ENCODE measurements around the gene PFKFB2.

PFKFB2 gene

DNA sequence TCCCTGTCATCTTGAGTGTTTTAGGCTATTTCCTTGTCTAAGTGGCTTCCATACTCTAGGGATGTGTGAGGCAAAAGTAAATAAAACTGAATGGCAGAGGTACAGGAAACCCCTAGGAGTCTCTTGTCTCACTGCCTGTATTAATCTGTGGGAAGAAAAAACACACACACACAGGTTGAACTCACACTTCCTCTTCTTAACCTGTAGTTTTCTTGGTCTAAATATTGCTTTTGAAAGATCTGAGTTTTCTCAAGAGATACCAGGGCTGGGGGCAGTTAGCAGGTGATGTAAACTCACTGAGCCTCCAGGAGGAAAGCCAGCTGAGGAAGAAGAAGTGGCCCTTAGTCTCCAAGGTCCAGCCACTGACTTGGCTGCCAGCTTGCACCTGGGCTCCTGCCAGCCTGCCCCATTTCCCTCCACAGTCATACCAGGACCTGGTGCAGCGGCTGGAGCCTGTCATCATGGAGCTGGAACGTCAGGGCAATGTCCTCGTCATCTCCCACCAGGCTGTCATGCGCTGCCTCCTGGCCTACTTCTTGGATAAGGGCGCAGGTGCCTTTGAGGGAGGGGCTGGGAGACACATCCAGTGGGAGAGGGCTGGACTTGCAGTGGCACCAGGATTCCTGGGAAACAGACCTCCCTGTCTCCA lies 16.9 kb downstream of the PFKFB2 start:
- no peak for DNase-seq

GRCh38 chr1:207070811-207071210 lies 17.7 kb downstream of the PFKFB2 start:
- no peak for DNase-seq

GRCh38 chr1:207071426-207071825 lies 18.4 kb downstream of the PFKFB2 start:
- DNase-seq: no peak

DNA sequence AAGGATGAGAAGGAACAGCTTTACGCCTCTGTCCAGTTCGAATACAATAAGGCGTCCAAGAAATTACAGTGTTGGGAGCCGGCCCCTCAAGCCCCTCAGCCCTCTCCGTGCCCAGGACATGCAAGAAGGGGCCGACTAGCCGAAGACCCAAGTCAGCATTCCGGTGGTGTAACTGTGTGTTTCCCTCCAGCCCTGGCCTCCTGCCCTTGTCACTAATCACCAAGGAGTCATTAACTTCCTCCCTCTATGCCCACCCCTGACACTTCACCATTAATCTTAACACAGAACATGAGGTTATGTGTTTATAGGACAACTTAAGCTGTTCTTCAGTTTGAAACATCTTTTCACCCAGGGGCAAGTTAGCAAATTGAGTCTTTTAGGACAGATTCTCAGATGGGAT lies 19.2 kb downstream of the PFKFB2 start:
- no peak for DNase-seq

- no peak for DNase-seq
Measured at GRCh38 chr1:207073906-207074820, 21.1 kb downstream of the PFKFB2 start.

GRCh38 chr1:207076181-207076955 lies 23.3 kb downstream of the PFKFB2 start:
- no peak for DNase-seq

DNA sequence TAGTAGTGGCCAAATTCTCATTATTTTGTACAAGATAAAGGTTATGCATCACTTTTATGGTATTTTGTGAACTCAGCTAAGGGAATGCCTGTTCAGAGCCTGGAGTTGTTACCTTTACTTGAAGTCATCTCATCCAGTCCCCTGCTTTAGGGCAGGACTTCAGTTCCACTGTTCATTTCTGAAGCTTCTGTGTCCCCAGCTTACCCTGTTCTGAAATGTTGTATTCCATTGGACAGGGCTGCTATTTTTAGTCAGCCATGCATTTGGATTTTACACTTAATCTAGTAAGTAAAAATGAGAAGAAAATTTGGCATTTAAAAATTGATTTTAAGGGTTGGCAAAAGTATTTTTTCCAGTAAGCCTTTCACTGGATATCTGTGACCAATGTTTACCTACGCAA lies 23.9 kb downstream of the PFKFB2 start:
- DNase-seq: no peak

DNA sequence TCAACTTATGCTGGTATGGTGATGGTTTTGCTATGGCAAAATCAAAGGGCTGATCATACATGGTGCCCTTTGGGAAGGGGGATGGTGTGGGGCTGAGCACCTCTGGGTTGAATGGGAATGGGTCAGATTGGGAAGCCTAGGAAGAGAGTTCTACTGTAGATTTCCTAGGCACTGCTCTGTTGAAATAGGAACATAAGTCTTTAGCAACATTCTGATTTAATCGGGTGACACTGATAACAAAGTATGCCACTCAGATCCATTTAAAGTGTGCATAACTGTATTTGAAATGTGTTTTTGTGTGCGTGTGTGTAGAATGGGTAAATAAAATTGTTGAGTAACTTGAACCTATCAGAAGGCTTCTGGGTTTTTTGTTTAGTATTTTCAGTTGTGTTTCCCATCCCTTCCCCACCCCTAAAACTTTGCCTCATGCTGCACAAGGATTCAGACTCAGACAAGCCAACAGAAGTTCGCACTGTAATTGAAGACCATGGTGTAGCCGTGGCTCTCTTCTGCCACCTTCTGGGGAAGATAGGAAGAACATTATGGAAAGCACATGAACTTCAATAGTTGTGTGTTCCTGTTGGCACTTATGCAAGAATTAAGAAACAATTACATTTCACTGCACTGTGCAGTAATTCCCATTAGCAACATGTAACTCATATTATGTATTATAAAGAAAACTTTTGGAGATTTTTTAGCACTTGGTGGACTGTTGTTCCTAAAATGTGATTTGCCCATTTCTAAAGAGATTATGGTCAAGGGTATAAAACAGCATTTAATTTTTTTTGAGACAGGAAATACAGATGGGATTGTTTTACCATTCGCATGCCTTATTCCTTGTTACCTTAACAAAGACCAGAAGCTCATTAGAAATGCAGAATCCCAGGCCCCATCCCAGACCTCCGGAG lies 24.6 kb downstream of the PFKFB2 start:
- peak; percentile 39 for DNase-seq

GRCh38 chr1:207078578-207079132 lies 25.6 kb downstream of the PFKFB2 start:
- DNase-seq: no peak

DNA sequence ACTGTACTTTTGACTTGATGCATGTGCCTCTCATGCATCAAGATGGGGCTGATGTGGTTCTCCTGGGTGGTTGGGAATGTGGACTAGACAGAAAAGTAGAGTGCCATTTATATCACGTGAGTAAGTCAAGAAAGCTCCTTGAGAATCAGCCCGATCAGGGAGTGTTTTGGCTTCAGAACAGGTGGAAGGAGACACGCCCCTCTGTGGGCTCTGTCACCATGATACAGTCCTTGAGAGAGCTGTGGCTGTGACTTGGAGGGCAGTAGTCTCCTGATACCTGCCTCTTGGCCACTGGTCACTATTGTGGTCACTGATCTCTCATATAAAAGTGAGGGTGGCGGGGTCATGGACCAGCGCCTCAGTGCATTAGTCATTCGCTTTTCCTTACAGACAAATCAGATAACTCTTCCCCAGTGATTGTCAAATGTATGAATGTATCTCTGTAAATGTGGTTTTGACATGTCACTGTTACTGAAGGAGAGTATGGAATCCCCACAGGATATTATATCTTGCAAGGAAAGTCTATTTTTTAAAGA lies 26.7 kb downstream of the PFKFB2 start:
- no peak for DNase-seq

GRCh38 chr1:207081088-207081487 lies 28.0 kb downstream of the PFKFB2 start:
- DNase-seq: no peak

DNA sequence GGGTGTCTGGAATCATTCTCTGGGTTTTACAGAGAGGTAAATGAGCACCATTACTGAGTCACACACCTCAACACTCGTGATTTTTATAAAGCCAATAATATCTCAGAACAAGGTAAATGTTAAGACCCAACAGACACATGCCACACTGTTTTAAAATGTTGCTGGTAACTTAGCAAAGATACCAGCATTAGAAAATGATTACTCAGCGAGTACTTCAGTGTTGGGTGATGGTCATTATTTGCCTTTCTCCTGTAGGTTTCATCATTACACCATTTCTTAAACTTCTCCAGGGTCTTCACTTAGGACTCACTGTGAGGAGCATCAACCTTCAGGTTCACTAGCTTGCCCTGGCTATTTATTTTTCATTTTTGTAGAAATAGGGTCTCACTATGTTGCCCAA lies 28.7 kb downstream of the PFKFB2 start:
- no peak for DNase-seq

DNA sequence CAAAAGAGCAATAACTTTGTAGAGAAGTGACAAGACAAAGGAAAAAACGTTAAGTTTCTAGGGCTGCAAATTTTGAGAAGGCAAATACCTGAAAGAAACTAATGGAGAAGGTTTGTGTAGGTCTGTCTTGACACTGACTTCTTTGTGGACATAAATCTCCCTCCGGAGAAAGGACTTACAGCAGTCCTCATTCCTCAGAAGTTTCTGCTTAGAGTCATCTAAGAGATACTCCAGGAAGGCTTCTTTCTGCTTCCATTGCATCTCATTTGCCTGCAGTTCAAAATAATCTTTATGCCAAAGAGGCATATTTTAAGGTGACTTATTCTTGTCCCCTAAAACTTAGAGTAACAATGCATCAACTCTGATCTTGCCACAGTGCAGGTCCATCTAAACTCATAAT lies 31.2 kb downstream of the PFKFB2 start:
- no peak for DNase-seq

DNA sequence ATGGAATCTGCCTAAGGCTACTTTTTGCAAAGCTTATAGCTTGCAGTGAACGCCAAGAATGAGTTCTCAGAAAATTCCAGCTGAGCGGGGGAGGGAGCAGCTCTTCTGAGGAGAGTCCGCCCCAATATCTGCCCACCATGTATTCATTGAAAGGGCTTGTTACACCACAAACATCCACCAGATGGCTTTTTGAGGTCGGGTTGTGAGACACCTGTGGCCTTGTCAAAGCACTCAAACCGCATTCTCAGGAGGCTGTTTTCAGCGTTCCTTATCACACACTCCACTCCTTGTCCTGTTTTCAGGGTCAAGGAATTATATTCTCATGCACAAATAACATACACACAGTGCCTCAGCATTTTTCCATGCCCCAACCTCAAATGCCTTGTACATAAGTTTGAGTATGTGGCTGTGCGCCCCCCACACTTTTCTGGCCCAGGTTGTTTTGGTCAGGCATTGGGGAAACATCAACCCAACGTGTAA lies 31.7 kb downstream of the PFKFB2 start:
- peak; percentile 28 for DNase-seq

GRCh38 chr1:207085887-207086286 lies 32.8 kb downstream of the PFKFB2 start:
- no peak for DNase-seq

DNA sequence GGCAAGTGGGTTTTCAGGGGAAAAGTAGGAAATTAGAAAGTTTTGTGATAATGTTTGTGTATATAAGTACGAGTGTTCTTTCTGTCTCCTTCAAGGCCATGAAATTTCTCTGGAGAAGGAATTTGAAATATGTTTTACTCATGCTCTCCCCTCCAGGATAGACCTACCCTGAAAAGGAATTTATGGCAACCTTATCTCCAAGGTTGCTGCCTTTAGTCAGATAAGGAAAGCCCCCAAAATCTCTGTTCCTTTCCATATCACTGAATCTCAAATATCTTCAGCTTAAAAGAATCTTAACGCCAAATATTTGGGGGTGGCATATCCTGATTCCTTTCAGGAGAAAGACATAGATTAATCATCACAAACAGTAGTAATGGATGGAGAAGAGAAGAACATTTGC lies 35.1 kb downstream of the PFKFB2 start:
- no peak for DNase-seq

GRCh38 chr1:207088701-207089626 lies 35.9 kb downstream of the PFKFB2 start, which contains the start of gene C4BPB:
TSS of gene C4BPB (plus strand) at chr1:207088860. CDS start at chr1:207089532, 672 bp downstream.
- DNase-seq: no peak

GRCh38 chr1:207089627-207090355 lies 36.7 kb downstream of the PFKFB2 start:
- DNase-seq: no peak

- DNase-seq: no peak
Measured at GRCh38 chr1:207091200-207091908, 38.3 kb downstream of the PFKFB2 start.
